Measurements from ENCODE around the gene NFIA.

Gene NFIA

DNA sequence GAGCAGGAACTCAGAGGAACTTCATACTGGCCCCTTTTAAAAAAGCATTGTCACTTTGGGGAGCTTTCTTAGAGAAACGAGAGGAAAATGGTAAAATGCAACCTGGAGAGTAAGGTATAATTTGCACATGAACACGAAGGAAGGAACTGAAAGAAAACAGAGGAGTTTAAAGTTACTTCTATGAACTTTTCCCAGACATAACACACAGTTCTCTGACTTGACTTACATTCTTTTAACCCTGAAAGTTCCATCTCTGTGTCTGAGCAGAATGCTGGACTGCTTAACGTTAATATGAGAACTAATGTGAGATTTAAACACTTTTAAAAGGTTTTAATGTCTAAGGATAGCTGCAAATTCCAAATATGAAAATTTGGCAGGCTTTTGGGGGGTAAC lies 102.3 kb downstream of the NFIA start:
- TF ChIP-seq, protein P1, sequence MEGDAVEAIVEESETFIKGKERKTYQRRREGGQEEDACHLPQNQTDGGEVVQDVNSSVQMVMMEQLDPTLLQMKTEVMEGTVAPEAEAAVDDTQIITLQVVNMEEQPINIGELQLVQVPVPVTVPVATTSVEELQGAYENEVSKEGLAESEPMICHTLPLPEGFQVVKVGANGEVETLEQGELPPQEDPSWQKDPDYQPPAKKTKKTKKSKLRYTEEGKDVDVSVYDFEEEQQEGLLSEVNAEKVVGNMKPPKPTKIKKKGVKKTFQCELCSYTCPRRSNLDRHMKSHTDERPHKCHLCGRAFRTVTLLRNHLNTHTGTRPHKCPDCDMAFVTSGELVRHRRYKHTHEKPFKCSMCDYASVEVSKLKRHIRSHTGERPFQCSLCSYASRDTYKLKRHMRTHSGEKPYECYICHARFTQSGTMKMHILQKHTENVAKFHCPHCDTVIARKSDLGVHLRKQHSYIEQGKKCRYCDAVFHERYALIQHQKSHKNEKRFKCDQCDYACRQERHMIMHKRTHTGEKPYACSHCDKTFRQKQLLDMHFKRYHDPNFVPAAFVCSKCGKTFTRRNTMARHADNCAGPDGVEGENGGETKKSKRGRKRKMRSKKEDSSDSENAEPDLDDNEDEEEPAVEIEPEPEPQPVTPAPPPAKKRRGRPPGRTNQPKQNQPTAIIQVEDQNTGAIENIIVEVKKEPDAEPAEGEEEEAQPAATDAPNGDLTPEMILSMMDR (IDR thresholded peaks at IDR 0.05; ENCODE audit: control insufficient read depth, insufficient read depth, low read depth, low read length, missing control alignments): no peak
- DNase-seq (ENCODE audit: low read depth): no peak
- no peak overlapping the region for H3K4me3 ChIP-seq (ENCODE audit: control insufficient read depth, low read depth, low read length)

DNA sequence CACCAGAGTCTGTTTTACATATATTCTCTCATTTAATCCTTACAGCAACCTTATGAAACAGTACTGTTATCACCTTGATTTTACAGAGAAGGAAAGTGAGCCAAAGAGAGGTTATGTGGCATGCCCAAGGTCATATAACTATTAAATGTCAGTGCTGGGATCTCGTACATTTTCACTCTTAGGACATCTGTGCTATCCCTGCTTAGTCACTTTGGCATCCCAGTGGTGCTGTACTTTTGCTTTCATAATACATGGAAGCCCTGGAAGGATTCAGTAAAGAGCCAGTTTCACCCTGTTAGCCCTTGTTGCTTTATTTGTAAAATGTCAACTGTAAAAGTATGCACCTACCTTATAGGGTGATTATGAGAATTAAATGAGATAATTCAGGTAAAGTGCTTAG lies 104.4 kb downstream of the NFIA start:
- TF ChIP-seq, protein P1 (IDR thresholded peaks at IDR 0.05; ENCODE audit: control insufficient read depth, insufficient read depth, low read depth, low read length, missing control alignments): no peak
- no peak for DNase-seq (ENCODE audit: low read depth)
- no peak overlapping the region for H3K4me3 ChIP-seq (ENCODE audit: control insufficient read depth, low read depth, low read length)

DNA sequence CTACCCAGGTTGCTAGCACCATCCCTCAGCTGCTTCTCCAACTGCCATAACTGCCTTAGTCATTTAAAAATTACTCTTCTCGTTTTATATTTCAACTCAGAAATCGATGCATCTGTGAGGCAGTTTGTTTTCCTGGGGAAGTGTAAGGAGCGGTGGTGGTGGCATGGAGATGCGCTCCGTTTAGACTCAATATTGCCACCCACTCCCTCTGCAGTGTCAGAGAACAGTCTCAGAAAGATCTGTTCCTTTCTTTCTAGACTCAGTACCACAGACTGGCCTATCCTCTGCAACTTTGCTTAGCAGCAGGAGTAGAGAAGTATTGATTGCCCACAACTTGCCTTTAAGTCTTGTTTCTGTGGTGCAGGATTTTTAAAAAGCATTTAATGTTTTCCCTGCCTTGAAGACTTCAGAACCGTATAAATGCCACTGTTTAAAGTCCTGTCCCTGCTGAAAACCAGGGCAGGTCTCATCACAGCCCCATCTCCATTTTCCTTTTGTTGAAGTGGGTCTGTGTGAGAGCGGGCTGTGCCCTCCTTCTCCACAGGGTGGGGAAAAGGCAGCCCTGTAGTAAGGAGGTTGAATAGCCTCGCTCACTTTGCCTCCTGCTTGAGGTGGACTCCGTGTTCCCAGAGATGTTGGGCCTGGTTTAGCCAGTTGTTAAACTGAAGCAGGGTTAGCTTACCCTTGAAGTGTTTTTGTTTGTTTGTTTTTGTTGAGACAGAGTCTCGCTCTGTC lies 105.2 kb downstream of the NFIA start:
- H3K4me3 ChIP-seq (ENCODE audit: control insufficient read depth, low read depth, low read length): no peak overlapping the region
- no peak for DNase-seq (ENCODE audit: low read depth)
- TF ChIP-seq, protein P1 (IDR thresholded peaks at IDR 0.05; ENCODE audit: control insufficient read depth, insufficient read depth, low read depth, low read length, missing control alignments): no peak

DNA sequence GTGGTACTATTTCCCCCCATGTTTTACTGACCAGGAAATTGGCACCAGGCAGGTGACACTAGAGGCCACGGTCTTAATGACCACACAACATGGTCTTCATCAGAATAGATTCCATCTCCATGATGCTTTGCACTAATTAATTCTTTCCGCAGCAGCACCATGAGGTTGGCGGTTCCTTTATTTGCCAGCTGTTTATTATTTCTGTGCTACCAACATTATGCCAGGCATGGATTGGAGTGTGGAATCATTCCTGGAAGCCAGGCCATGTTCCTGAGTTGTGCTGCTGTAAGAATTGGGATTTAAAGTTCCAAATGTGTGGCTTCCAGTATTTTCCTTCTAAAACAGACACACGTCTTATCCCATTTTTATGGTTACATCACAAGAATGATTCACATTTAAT lies 107.8 kb downstream of the NFIA start:
- DNase-seq (ENCODE audit: low read depth): no peak
- TF ChIP-seq, protein P1 (IDR thresholded peaks at IDR 0.05; ENCODE audit: control insufficient read depth, insufficient read depth, low read depth, low read length, missing control alignments): no peak
- H3K4me3 ChIP-seq (ENCODE audit: control insufficient read depth, low read depth, low read length): no peak overlapping the region

DNA sequence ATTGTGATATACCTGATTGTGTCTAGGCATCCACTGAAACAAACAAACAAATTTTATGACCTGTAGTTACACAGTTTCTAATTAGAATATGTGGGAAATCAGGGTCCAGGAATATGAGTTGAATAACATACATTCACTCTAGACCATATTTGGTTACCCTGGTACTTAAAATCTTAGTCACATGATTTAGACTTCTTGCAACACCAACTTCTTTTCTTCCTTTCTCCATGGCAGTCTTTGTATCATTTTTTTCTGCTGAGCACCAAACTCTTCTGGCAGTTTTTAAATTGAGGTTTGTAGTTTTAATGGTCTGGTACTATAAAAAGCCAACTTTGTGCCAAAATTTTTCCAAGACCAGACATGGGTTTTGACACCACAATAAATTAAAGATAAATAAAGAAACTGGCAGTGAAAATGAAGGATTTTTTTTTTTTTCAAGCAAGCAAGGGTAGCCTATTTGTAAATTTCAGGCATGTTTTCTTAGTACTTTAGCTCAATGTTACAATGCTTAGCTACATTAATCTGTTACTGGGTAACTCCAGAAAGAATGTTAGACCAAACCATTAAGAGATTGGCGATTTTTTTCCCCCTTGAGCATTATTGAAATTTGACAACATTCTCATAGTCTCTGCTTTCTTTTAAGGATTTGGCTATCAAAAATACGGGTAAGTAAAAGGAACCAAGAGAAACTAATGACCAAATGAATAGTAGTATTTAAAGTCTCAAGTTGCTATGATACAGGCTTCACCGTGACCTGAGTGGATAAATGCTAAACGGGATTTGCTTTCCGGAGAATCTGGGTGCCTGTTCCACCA lies 108.5 kb downstream of the NFIA start:
- H3K4me3 ChIP-seq (ENCODE audit: control insufficient read depth, low read depth, low read length): no peak overlapping the region
- TF ChIP-seq, protein P1 (IDR thresholded peaks at IDR 0.05; ENCODE audit: control insufficient read depth, insufficient read depth, low read depth, low read length, missing control alignments): no peak
- no peak for DNase-seq (ENCODE audit: low read depth)

DNA sequence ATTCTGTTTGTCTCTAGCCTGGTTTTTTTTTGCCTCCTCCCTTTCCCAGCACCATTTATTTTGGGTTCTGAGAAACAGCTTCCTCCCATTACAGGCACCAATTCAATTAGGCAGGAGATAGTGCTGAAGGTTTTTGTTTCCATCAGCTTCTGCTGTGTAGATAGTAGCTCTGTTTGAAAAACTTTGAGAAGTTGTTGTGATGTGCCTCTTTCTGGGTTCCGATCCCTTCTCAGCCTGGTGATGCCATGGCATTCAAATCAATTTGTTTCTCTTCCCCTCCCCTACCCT lies 109.0 kb downstream of the NFIA start:
- no peak overlapping the region for H3K4me3 ChIP-seq (ENCODE audit: control insufficient read depth, low read depth, low read length)
- DNase-seq (ENCODE audit: low read depth): no peak
- TF ChIP-seq, protein P1 (IDR thresholded peaks at IDR 0.05; ENCODE audit: control insufficient read depth, insufficient read depth, low read depth, low read length, missing control alignments): no peak
